GM18502 (cell line): ENCODE results near the gene CDKAL1.

Experiments used
- ATAC-seq: cut with Tn5 transposase; IDR thresholded peaks from one replicate; pipeline ENCODE4 v1.9.1; 2021; ENCODE audit warnings: mild to moderate bottlenecking; ENCODE audit not compliant: unreplicated experiment, poor library complexity

The CDKAL1 gene

GRCh38 chr6:21103626-21104224 lies 569.5 kb downstream of the CDKAL1 start:
- ATAC-seq = no peak

GRCh38 chr6:21104288-21104687 lies 570.0 kb downstream of the CDKAL1 start:
- no peak for ATAC-seq

GRCh38 chr6:21107796-21108195 lies 573.5 kb downstream of the CDKAL1 start:
- ATAC-seq = no peak

GRCh38 chr6:21109391-21110178 lies 575.3 kb downstream of the CDKAL1 start:
- ATAC-seq = no peak

- ATAC-seq = no peak
These were observed 576.4 kb downstream of the CDKAL1 start for GRCh38 chr6:21110684-21111083.

- no peak for ATAC-seq
These were observed 577.0 kb downstream of the CDKAL1 start for GRCh38 chr6:21111093-21111725.

- ATAC-seq = no peak
These were observed 580.9 kb downstream of the CDKAL1 start for GRCh38 chr6:21115111-21115510.

GRCh38 chr6:21116736-21117135 lies 582.5 kb downstream of the CDKAL1 start:
- no peak for ATAC-seq

- ATAC-seq = no peak
These were observed 584.0 kb downstream of the CDKAL1 start for GRCh38 chr6:21118216-21118780.

GRCh38 chr6:21121636-21122136 lies 587.4 kb downstream of the CDKAL1 start:
- ATAC-seq = no peak

- ATAC-seq = no peak
These were observed 589.5 kb downstream of the CDKAL1 start for GRCh38 chr6:21123507-21124436.

- ATAC-seq = no peak
These were observed 594.3 kb downstream of the CDKAL1 start for GRCh38 chr6:21128601-21129000.

GRCh38 chr6:21131406-21131805 lies 597.1 kb downstream of the CDKAL1 start:
- no peak for ATAC-seq

GRCh38 chr6:21132446-21132845 lies 598.2 kb downstream of the CDKAL1 start:
- no peak for ATAC-seq

- ATAC-seq = no peak
These were observed 598.9 kb downstream of the CDKAL1 start for GRCh38 chr6:21132856-21133838.

- no peak for ATAC-seq
These were observed 599.6 kb downstream of the CDKAL1 start for GRCh38 chr6:21133901-21134300.

GRCh38 chr6:21134356-21134755 lies 600.1 kb downstream of the CDKAL1 start:
- no peak for ATAC-seq

- ATAC-seq = no peak
These were observed 601.3 kb downstream of the CDKAL1 start for GRCh38 chr6:21135484-21136013.
